K562 (cell line): Measurements from ENCODE around the gene CCDC127. TPM values are rescaled to one million over a fixed set of nuclear protein-coding genes. Genes with fewer than 3 reads are reported as not detected.
A peak's percentile ranks its signal among the peaks of the same experiment; 100 is the strongest.

Experiments used
- ATAC-seq: fragments of 200-7000 bp; cut with Tn5 transposase; 3 replicates; pipeline ENCODE4 v1.9.1; 2020; ENCODE audit warnings: moderate library complexity
- BruUV-seq: library from RNA; stranded (reverse); fragments of 400-500 nt; replicated peaks from 2 replicates; lab custom pipeline; 2021; lab: Mats Ljungman, UMichigan
- CTCF ChIA-PET: fragments of 300-600 bp; formaldehyde crosslinking; extraction: SDS; loops from one replicate; lab custom pipeline; 2021; ENCODE audit warnings: low intra/inter-chr PET ratio; lab: Yijun Ruan, JAX
- POLR2A ChIA-PET: fragments of 300-600, 350-650 bp; sonication (Branson Sonifier 250); formaldehyde crosslinking; extraction: SDS; loops from one replicate; lab custom pipeline; 2021; ENCODE audit warnings: antibody characterized with exemption, inconsistent platforms; lab: Yijun Ruan, JAX
- DNase-seq, 4 experiments: peaks; one replicate each; pipeline versions ENCODE4 v3.0.0 to v3.0.0-alpha.2; 2011 to 2018; ENCODE audit warnings: low spot score in 3 of 4, mixed read lengths in 3 of 4; ENCODE audit errors: extremely low read depth in 1 of 4
- FAIRE-seq: peaks from 2 replicates; lab custom pipeline; 2011; peaks lifted over from hg19 to GRCh38; lab: Jason Lieb, UNC
- H2AFZ ChIP-seq: 2 replicates; pipeline ENCODE4 v1.6.0; 2011; ENCODE audit warnings: low read depth, low read length, control low read depth, inconsistent platforms
- H3K27ac ChIP-seq: fragments of 200-600 bp; 3 replicates; pipeline ENCODE4 v1.8.0; 2011; ENCODE audit warnings: low read depth, mild to moderate bottlenecking, control low read depth, inconsistent platforms, low read length, moderate library complexity, mixed read lengths; ENCODE audit errors: extremely low read depth
- H3K27me3 ChIP-seq, 2 experiments: fragments of 300-600 bp in 1 of 2; 2 replicates in 1 of 2; 3 replicates in 1 of 2; pipeline versions ENCODE4 v1.6.0 to v1.8.0; 2011; ENCODE audit warnings: inconsistent platforms in 2 of 2, low read length in 2 of 2, mild to moderate bottlenecking in 1 of 2, mixed read lengths in 1 of 2, moderate library complexity in 1 of 2; ENCODE audit not compliant: control insufficient read depth in 2 of 2, insufficient read depth in 2 of 2
- H3K36me3 ChIP-seq: fragments of 300-600 bp; 3 replicates; pipeline ENCODE4 v1.8.0; 2011; ENCODE audit warnings: mild to moderate bottlenecking, low read length, inconsistent platforms; ENCODE audit not compliant: control insufficient read depth, insufficient read depth
- H3K4me1 ChIP-seq, 2 experiments: fragments of 200-600 bp in 1 of 2; replicated peaks in 1 of 2; 2 replicates in 1 of 2; 3 replicates in 1 of 2; pipeline versions ENCODE4 v1.5.1 to v1.8.0; 2011; ENCODE audit warnings: inconsistent platforms in 2 of 2, low read length in 2 of 2, mild to moderate bottlenecking in 1 of 2, mixed read lengths in 1 of 2, moderate library complexity in 1 of 2; ENCODE audit not compliant: control insufficient read depth in 2 of 2, insufficient read depth in 2 of 2
- H3K4me2 ChIP-seq: 2 replicates; pipeline ENCODE4 v1.6.1; 2011; ENCODE audit warnings: low read length, control low read depth, inconsistent platforms, mixed read lengths; ENCODE audit not compliant: insufficient read depth
- H3K4me3 ChIP-seq: fragments of 200-600 bp; sonication (generic), shearing (Covaris generic); 2 replicates; pipeline ENCODE4 v1.5.1; 2016; ENCODE audit warnings: control low read depth, inconsistent platforms
- H3K79me2 ChIP-seq: fragments of 200-600 bp; 3 replicates; pipeline ENCODE4 v1.8.0; 2011; ENCODE audit warnings: low read length, inconsistent platforms; ENCODE audit not compliant: control insufficient read depth, insufficient read depth
- H3K9ac ChIP-seq, 2 experiments: 2 replicates each; pipeline versions ENCODE4 v1.6.0 to v1.6.1; 2011; ENCODE audit warnings: low read depth in 2 of 2, low read length in 2 of 2, control low read depth in 1 of 2, inconsistent platforms in 1 of 2, mild to moderate bottlenecking in 1 of 2, mixed read lengths in 1 of 2; ENCODE audit not compliant: insufficient read depth in 1 of 2
- H3K9me1 ChIP-seq: one replicate; pipeline ENCODE4 v1.6.0; 2011; ENCODE audit warnings: inconsistent platforms, mild to moderate bottlenecking, low read length, moderate library complexity; ENCODE audit not compliant: control insufficient read depth, insufficient read depth
- H3K9me3 ChIP-seq: replicated peaks from 2 replicates; pipeline ENCODE4 v1.5.1; 2011; ENCODE audit warnings: low read depth, low read length, inconsistent platforms; ENCODE audit not compliant: control insufficient read depth, insufficient read depth
- H4K20me1 ChIP-seq: replicated peaks from 2 replicates; pipeline ENCODE4 v1.6.1; 2011; ENCODE audit warnings: low read length, inconsistent platforms, mixed read lengths; ENCODE audit not compliant: control insufficient read depth, insufficient read depth
- BCL6 ChIP-seq: fragments of 250-450 bp; sonication (Bioruptor Pico); IDR thresholded peaks from 2 replicates; pipeline ENCODE4 v1.4.0; 2020
- POLR2AphosphoS5 ChIP-seq: IDR thresholded peaks from 2 replicates; pipeline ENCODE4 v1.6.1; 2011; ENCODE audit warnings: mild to moderate bottlenecking, low read depth, low read length, moderate library complexity; ENCODE audit not compliant: control insufficient read depth, insufficient read depth
- WGBS: fragments of 100-300 bp; shearing (Covaris generic); methylation state at CpG from one replicate; pipeline ENCODE4 v1.1.6; 2016; ENCODE audit warnings: low coverage, mixed read lengths; ENCODE audit not compliant: insufficient coverage; ENCODE audit errors: missing lambda C conversion rate; 5-methylcytosine and 5-hydroxymethylcytosine counted together
- in situ Hi-C: fragments of 300-500 bp; cut with MboI; formaldehyde crosslinking; loops from 4 replicates; pipeline ENCODE4 v1.15.0; 2018; ENCODE audit warnings: inconsistent platforms, mixed read lengths
- intact Hi-C: fragments of 100-400 bp; cut with micrococcal nuclease; formaldehyde crosslinking; loops from 2 replicates; pipeline ENCODE4 v1.14.2; 2022
- polyA plus RNA-seq, 8 experiments: library from polyadenylated mRNA; depleted of rRNA in 4 of 8; stranded (reverse) in 5 of 8; unstranded in 3 of 8; fragments of >200 nt; fragmentation: Nextera tagmentation in 2 of 8; fragmentation: Illumina TruSeq in 1 of 8; extraction: Ambion mirVana in 2 of 8; extraction: Trizol in 1 of 8; gene quantifications; 2 replicates each; pipeline versions ENCODE4 v1.2.1 to v1.2.3, GENCODE V29; 2011 to 2014; ENCODE audit warnings: inconsistent platforms in 1 of 8, missing spikeins in 1 of 8
- total RNA-seq, 7 experiments: library from RNA; depleted of rRNA in 6 of 7; stranded (reverse); fragments of >200 nt in 6 of 7; fragmentation: Illumina TruSeq in 2 of 7; extraction: Trizol in 2 of 7; gene quantifications; 2 replicates each; pipeline versions ENCODE4 v1.2.1 to v1.2.3, GENCODE V29; 2011 to 2021; ENCODE audit warnings: low replicate concordance in 1 of 7
- TF ChIP-seq, protein P1 (sequence below): fragments of 250-450 bp; sonication (Bioruptor Pico); IDR thresholded peaks from 2 replicates; pipeline ENCODE4 v1.5.0; 2020; ENCODE audit warnings: mild to moderate bottlenecking
- TF ChIP-seq, protein P2 (sequence below), 2 experiments: IDR thresholded peaks; 2 replicates each; pipeline ENCODE4 v1.6.1; 2012; ENCODE audit warnings: improper control_type of control experiment in 2 of 2, low read depth in 2 of 2, low read length in 2 of 2, borderline replicate concordance in 1 of 2

Gene CCDC127
- total and polyA plus RNA-seq, 9 of the 15 experiments (the other 6 are each of a cell fraction or from before 2014, with no cell fraction given) = 2.7 to 4.5 (median 4.1) TPM

DNA sequence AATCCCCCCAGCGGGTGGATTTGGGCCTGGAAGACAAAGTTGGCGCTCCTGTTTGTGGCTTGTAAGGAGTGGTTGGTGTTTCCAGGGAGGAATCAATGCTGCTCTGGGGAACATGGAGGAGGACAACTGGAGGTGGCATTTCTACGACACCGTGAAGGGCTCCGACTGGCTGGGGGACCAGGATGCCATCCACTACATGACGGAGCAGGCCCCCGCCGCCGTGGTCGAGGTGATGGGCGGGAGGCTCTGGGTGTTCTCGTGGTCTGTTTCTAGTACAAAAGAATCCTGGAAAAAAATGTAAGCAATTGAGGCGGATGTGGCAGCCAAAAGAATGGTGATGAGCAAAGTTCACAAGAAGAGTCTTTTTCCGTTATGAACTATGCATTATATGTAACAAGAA is 7.4 kb upstream of the CCDC127 start:
- intact Hi-C loops = no loop called here
- H3K79me2 ChIP-seq = peaks cover 37% of the 10 kb centered on the region
- CTCF ChIA-PET = no interaction called here
- no peak overlapping the region for H3K27ac ChIP-seq
- DNase-seq (no peak), ATAC-seq (no peak), FAIRE-seq (no peak)
- peak overlapping the region in 1 of 2 experiments; percentile 42; a peak in 1 of 4 replicates for H3K9ac ChIP-seq
- H3K27me3 ChIP-seq = no peaks in the 10 kb centered on the region
- H3K36me3 ChIP-seq = peaks cover 86% of the 10 kb centered on the region
- no peaks in the 10 kb centered on the region for H3K9me3 ChIP-seq
- peaks cover 0 to 7% of the 10 kb centered on the region in 2 experiments; a peak in 2 of 5 replicates for H3K4me1 ChIP-seq
- POLR2A ChIA-PET = no interaction called here
- no peak overlapping the region for H3K4me2 ChIP-seq
- BruUV-seq = no TSS peak
- TF ChIP-seq BCL6 (CRISPR knock-in tag) (no peak), POLR2AphosphoS5 (0 out of 2 replicates have a peak, but pooled peaks have one; percentile 19)
- TF ChIP-seq, protein P1, sequence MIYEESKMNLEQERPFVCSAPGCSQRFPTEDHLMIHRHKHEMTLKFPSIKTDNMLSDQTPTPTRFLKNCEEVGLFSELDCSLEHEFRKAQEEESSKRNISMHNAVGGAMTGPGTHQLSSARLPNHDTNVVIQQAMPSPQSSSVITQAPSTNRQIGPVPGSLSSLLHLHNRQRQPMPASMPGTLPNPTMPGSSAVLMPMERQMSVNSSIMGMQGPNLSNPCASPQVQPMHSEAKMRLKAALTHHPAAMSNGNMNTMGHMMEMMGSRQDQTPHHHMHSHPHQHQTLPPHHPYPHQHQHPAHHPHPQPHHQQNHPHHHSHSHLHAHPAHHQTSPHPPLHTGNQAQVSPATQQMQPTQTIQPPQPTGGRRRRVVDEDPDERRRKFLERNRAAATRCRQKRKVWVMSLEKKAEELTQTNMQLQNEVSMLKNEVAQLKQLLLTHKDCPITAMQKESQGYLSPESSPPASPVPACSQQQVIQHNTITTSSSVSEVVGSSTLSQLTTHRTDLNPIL (CRISPR knock-in tag) = no peak
- TF ChIP-seq, protein P2, sequence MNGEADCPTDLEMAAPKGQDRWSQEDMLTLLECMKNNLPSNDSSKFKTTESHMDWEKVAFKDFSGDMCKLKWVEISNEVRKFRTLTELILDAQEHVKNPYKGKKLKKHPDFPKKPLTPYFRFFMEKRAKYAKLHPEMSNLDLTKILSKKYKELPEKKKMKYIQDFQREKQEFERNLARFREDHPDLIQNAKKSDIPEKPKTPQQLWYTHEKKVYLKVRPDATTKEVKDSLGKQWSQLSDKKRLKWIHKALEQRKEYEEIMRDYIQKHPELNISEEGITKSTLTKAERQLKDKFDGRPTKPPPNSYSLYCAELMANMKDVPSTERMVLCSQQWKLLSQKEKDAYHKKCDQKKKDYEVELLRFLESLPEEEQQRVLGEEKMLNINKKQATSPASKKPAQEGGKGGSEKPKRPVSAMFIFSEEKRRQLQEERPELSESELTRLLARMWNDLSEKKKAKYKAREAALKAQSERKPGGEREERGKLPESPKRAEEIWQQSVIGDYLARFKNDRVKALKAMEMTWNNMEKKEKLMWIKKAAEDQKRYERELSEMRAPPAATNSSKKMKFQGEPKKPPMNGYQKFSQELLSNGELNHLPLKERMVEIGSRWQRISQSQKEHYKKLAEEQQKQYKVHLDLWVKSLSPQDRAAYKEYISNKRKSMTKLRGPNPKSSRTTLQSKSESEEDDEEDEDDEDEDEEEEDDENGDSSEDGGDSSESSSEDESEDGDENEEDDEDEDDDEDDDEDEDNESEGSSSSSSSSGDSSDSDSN (IDR thresholded peaks at IDR 0.05; ENCODE audit: borderline replicate concordance in 1 of 2, low read depth in 2 of 2, low read length in 2 of 2) = no peak
- WGBS = 96% methylated on average over 14 of the region's 14 CpGs
- no peaks in the 10 kb centered on the region for H3K9me1 ChIP-seq
- H3K4me3 ChIP-seq = no peak overlapping the region
- no peak overlapping the region for H2AFZ ChIP-seq
- H4K20me1 ChIP-seq = peaks cover 10% of the 10 kb centered on the region
- in situ Hi-C loops = no loop called here
